Measurements from ENCODE around the gene DNAJC5. TPM values are rescaled to one million over a fixed set of nuclear protein-coding genes. Genes with fewer than 3 reads are reported as not detected.

DNAJC5 gene
- total RNA-seq, 1 experiment from 2014 or later, result 44.9 TPM

DNA sequence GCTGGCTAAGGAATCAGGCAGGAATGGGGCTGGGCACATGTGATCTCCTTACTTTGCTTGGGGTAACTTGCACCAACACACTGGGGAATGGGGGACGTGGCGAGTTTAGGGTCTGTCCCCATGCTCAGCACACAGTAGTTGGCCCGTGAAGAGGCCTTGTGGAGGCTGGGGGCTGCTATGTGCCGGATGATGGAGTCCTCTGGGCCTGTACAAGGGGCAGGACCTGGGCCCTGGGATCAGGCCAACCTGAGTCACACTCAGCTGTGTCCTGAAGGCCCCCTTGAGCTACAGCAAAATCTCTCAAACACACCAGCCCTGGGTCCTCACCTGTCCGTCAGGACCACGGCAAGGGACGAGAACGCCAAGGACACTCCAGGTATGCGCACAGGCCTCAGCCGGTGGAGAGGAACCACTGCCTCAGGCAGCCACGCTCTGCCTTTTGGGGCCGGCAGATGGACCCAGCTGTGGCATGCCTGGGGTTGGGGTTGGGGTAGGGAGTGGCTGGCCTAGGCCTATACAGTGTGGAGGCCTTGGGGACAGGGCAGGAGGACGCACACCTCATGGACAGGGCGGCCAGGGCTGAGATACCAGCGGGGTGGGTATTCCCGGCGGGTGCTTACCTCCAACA, 50.2 kb downstream of the DNAJC5 start:
- no TSS peak for BruUV-seq (replicated peaks)
- Histone ChIP-seq H3K27ac (ENCODE audit: low read depth, low read length, poor library complexity, severe bottlenecking) (no peak overlapping the region), H3K4me3 (ENCODE audit: low read depth, low read length, poor library complexity, severe bottlenecking) (no peak overlapping the region), H3K27me3 (replicated peaks; ENCODE audit: insufficient read depth, low read depth, low read length, poor library complexity) (no peaks in the 10 kb centered on the region), H3K4me1 (ENCODE audit: insufficient read depth, low read length, poor library complexity, severe bottlenecking) (peaks cover 22% of the 10 kb centered on the region), H3K9me3 (ENCODE audit: low read depth, low read length, poor library complexity, severe bottlenecking) (no peaks in the 10 kb centered on the region), H3K36me3 (ENCODE audit: insufficient read depth, low read length, poor library complexity, severe bottlenecking) (peaks cover 31% of the 10 kb centered on the region)
- TF ChIP-seq CTCF (conservative IDR thresholded peaks at IDR 0.05; ENCODE audit: low read depth, low read length), result no peak
- intact Hi-C loops (cut with micrococcal nuclease; ENCODE audit: unreplicated experiment), result no loop called here
- CTCF ChIA-PET, result no interaction called here
- POLR2A ChIA-PET (ENCODE audit: low non-redundant PET), result no interaction called here
- DNase-seq (ENCODE audit: low spot score), result no peak

GRCh38 chr20:63945921-63946920, 51.3 kb downstream of the DNAJC5 start:
- Histone ChIP-seq H3K36me3 (ENCODE audit: insufficient read depth, low read length, poor library complexity, severe bottlenecking) (peaks cover 23% of the 10 kb centered on the region), H3K27ac (ENCODE audit: low read depth, low read length, poor library complexity, severe bottlenecking) (no peak overlapping the region), H3K9me3 (ENCODE audit: low read depth, low read length, poor library complexity, severe bottlenecking) (no peaks in the 10 kb centered on the region), H3K27me3 (replicated peaks; ENCODE audit: insufficient read depth, low read depth, low read length, poor library complexity) (no peaks in the 10 kb centered on the region), H3K4me1 (ENCODE audit: insufficient read depth, low read length, poor library complexity, severe bottlenecking) (peaks cover 26% of the 10 kb centered on the region), H3K4me3 (ENCODE audit: low read depth, low read length, poor library complexity, severe bottlenecking) (no peak overlapping the region)
- intact Hi-C loops (cut with micrococcal nuclease; ENCODE audit: unreplicated experiment), result no loop called here
- POLR2A ChIA-PET (ENCODE audit: low non-redundant PET), result no interaction called here
- no TSS peak for BruUV-seq (replicated peaks)
- TF ChIP-seq CTCF (conservative IDR thresholded peaks at IDR 0.05; ENCODE audit: low read depth, low read length) (no peak), EZH2 (IDR thresholded peaks at IDR 0.05; ENCODE audit: borderline replicate concordance, low read depth, low read length, poor library complexity, severe bottlenecking) (no peak)
- CTCF ChIA-PET, result no interaction called here
- no peak for DNase-seq (ENCODE audit: low spot score)

DNA sequence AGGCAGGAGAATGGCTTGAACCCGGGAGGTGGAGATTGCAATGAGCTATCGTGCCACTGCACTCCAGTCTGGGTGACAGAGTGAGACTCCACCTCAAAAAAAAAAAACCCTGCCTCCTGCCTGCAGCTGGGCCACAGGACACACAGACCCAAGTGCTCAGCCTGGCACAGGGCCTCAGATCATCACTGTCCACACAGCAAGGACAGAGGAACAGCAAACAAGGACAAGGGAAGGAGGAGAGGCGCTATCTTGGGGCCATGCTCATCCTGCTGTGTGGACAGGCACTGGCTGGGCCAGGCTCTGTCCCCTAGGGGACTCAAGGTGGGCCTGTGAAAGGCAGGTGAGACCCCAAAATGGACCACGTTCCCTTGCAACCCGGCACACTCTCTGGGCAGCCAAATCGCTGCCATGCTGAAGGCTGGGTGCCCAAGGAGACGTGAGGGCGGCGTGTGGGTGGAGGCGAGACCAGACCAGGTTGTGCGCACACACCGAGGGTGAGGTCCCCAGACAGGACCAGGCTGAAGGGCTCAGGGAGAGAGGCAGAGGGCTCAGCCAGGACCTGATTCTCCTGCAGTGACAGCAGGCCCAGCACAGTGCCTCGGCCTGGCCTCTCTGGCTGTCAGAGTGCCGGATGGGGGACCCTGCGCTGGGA, 52.2 kb downstream of the DNAJC5 start:
- no peak overlapping the region for H3K27ac ChIP-seq (ENCODE audit: low read depth, low read length, poor library complexity, severe bottlenecking)
- no peaks in the 10 kb centered on the region for H3K27me3 ChIP-seq (replicated peaks; ENCODE audit: insufficient read depth, low read depth, low read length, poor library complexity)
- POLR2A ChIA-PET (ENCODE audit: low non-redundant PET), result no interaction called here
- no TSS peak for BruUV-seq (replicated peaks)
- peaks cover 23% of the 10 kb centered on the region for H3K36me3 ChIP-seq (ENCODE audit: insufficient read depth, low read length, poor library complexity, severe bottlenecking)
- no peak overlapping the region for H3K4me3 ChIP-seq (ENCODE audit: low read depth, low read length, poor library complexity, severe bottlenecking)
- CTCF ChIA-PET, result no interaction called here
- intact Hi-C loops (cut with micrococcal nuclease; ENCODE audit: unreplicated experiment), result no loop called here
- peaks cover 30% of the 10 kb centered on the region for H3K4me1 ChIP-seq (ENCODE audit: insufficient read depth, low read length, poor library complexity, severe bottlenecking)
- H3K9me3 ChIP-seq (ENCODE audit: low read depth, low read length, poor library complexity, severe bottlenecking), result no peaks in the 10 kb centered on the region
- TF ChIP-seq CTCF (conservative IDR thresholded peaks at IDR 0.05; ENCODE audit: low read depth, low read length), result no peak
- no peak for TF ChIP-seq EZH2 (IDR thresholded peaks at IDR 0.05; ENCODE audit: borderline replicate concordance, low read depth, low read length, poor library complexity, severe bottlenecking)
- no peak for DNase-seq (ENCODE audit: low spot score)

Data from A673 (cell line).